Suprapubic skin (tissue), 4 donors: Measurements from ENCODE around the gene FILIP1L.

Experiments
- POLR2A ChIP-seq, 2 donors: fragments of 450-650 bp; IDR thresholded peaks; one replicate each; pipeline ENCODE4 v1.6.1; 2017; ENCODE audit warnings: antibody characterized with exemption in 2 of 2, mild to moderate bottlenecking in 2 of 2, moderate library complexity in 2 of 2
- POLR2AphosphoS5 ChIP-seq, 3 donors: sonication (generic); formaldehyde crosslinking; IDR thresholded peaks; one replicate each; pipeline ENCODE4 v1.6.1; 2017; ENCODE audit warnings: antibody characterized with exemption in 3 of 3
- TF ChIP-seq, protein P1 (sequence below), 2 donors: fragments of 200-600 bp in 1 of 2; fragments of 450-650 bp in 1 of 2; sonication (generic) in 1 of 2; IDR thresholded peaks; one replicate each; pipeline ENCODE4 v1.5.1; 2016 to 2019; ENCODE audit warnings: antibody characterized with exemption in 2 of 2, mild to moderate bottlenecking in 1 of 2, moderate library complexity in 1 of 2

DNA sequence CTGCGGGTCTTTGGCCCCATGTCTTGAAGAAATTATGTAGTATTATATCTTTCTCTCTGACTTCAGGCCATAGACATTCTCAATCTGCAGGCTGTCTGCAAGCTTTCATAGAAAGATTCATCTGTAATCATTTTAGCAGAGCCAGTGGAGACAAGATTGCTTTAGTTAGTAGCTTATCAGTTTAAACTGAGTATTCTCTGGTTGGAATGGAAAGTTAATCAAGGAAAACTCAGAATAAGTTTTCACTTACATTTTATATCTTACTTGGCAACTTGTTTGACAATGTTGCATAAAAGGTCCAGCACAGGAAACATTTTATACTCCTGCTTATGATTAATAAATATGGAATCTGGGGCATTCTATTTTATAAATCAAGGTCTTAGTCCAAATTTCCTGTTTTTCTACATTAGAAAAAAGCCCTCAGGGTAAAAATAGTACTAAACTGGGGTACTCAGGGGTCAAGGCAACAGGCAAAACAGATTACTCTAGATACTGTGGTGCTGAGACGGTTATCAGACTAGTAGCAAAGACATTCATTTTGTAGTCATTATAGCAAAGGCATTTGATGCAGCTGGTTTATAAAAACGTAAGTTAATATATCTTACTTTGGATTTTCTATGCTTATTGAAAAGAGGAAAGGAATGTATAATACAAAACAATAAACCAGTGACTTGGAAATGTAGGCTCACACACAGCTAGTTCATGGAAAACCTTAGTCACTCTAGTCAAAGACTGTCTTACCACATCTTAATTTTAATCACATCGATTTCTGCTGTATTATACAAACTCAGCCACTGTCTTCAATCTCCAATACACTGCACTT lies 45.2 kb upstream of the FILIP1L start:
- TF ChIP-seq, protein P1, sequence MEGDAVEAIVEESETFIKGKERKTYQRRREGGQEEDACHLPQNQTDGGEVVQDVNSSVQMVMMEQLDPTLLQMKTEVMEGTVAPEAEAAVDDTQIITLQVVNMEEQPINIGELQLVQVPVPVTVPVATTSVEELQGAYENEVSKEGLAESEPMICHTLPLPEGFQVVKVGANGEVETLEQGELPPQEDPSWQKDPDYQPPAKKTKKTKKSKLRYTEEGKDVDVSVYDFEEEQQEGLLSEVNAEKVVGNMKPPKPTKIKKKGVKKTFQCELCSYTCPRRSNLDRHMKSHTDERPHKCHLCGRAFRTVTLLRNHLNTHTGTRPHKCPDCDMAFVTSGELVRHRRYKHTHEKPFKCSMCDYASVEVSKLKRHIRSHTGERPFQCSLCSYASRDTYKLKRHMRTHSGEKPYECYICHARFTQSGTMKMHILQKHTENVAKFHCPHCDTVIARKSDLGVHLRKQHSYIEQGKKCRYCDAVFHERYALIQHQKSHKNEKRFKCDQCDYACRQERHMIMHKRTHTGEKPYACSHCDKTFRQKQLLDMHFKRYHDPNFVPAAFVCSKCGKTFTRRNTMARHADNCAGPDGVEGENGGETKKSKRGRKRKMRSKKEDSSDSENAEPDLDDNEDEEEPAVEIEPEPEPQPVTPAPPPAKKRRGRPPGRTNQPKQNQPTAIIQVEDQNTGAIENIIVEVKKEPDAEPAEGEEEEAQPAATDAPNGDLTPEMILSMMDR (IDR thresholded peaks at IDR 0.05) = no peak
- TF ChIP-seq POLR2AphosphoS5 (IDR thresholded peaks at IDR 0.05) (no peak), POLR2A (IDR thresholded peaks at IDR 0.05) (no peak)
